Activated CD4-positive, alpha-beta T cell treated with anti-CD3 and anti-CD28 coated beads, Interleukin-2, amount 10 ng/mL, durations not matched to agents 7 days and 5 days (primary cell): ENCODE measurements around the gene CXCR5. TPM values are rescaled to one million over a fixed set of nuclear protein-coding genes. Genes with fewer than 3 reads are reported as not detected.

Source experiments
- CTCF ChIA-PET: fragments of 350-600 bp; sonication (Branson Sonifier 250); formaldehyde crosslinking; loops from one replicate; lab custom pipeline; 2021; ENCODE audit warnings: antibody characterized with exemption; lab: Charles Lee
- POLR2A ChIA-PET: fragments of 350-600 bp; sonication (Branson Sonifier 250); formaldehyde crosslinking; loops from one replicate; lab custom pipeline; 2021; ENCODE audit warnings: antibody characterized with exemption; lab: Charles Lee
- DNase-seq: peaks from one replicate; pipeline ENCODE4 v3.0.0-alpha.2; 2020
- H3K27ac Mint-ChIP-seq: one replicate; pipeline ENCODE4 v1.8.0; 2021; ENCODE audit warnings: mild to moderate bottlenecking, moderate library complexity, mixed read lengths
- H3K27me3 Mint-ChIP-seq: one replicate; pipeline ENCODE4 v1.8.0; 2021; ENCODE audit warnings: mixed read lengths
- H3K36me3 Mint-ChIP-seq: one replicate; pipeline ENCODE4 v1.8.0; 2021; ENCODE audit warnings: low read depth, mixed read lengths
- H3K4me1 Mint-ChIP-seq: one replicate; pipeline ENCODE4 v1.8.0; 2021; ENCODE audit warnings: mixed read lengths
- H3K4me3 Mint-ChIP-seq: one replicate; pipeline ENCODE4 v1.8.0; 2021; ENCODE audit warnings: mild to moderate bottlenecking, moderate library complexity, mixed read lengths
- H3K9me3 Mint-ChIP-seq: one replicate; pipeline ENCODE4 v1.8.0; 2021; ENCODE audit warnings: mixed read lengths
- total RNA-seq, 2 experiments: library from RNA; stranded (reverse); gene quantifications; one replicate each; pipeline ENCODE4 v1.2.3, GENCODE V29; 2021

CXCR5 gene
- total RNA-seq, 2 experiments from 2014 or later, result 0.50 to 0.52 TPM

- Mint-ChIP-seq H3K27me3 (no peaks in the 10 kb centered on the region), H3K4me3 (no peak overlapping the region), H3K27ac (peak overlapping the region; percentile 91), H3K4me1 (peaks cover 88% of the 10 kb centered on the region), H3K36me3 (peaks cover 24% of the 10 kb centered on the region), H3K9me3 (no peaks in the 10 kb centered on the region)
- POLR2A ChIA-PET, result no interaction called here
- no peak for DNase-seq
- CTCF ChIA-PET, result interaction anchor here (0.8 to 3.3 kb wide), 2 partner anchors 10 to 13 kb away, joined by 3 to 30 read pairs; partner anchors contain the start of gene CXCR5
Observed at GRCh38 chr11:118893662-118894061, 10.0 kb downstream of the CXCR5 start.

- Mint-ChIP-seq H3K4me1 (peaks cover 87% of the 10 kb centered on the region), H3K36me3 (peaks cover 28% of the 10 kb centered on the region), H3K27ac (peak overlapping the region; percentile 91), H3K9me3 (no peaks in the 10 kb centered on the region), H3K27me3 (no peaks in the 10 kb centered on the region), H3K4me3 (peak overlapping the region; percentile 25)
- POLR2A ChIA-PET, result no interaction called here
- no peak for DNase-seq
- CTCF ChIA-PET, result interaction anchor here (0.6 to 3.3 kb wide), 9 partner anchors 11 to 293 kb away, joined by 3 to 30 read pairs (median 6); partner anchors contain the start of genes CXCR5, SLC37A4 and UPK2
Observed at GRCh38 chr11:118894192-118894591, 10.5 kb downstream of the CXCR5 start.

GRCh38 chr11:118895093-118896039, 11.7 kb downstream of the CXCR5 start:
- POLR2A ChIA-PET, result interaction anchor here (1.8 kb wide), 1 partner anchor 103 kb away, joined by 11 read pairs; the partner anchor contains the start of gene DDX6
- peak; percentile 75 for DNase-seq
- Mint-ChIP-seq H3K27ac (peak overlapping the region; percentile 88), H3K4me3 (peak overlapping the region; percentile 64), H3K36me3 (peaks cover 34% of the 10 kb centered on the region), H3K27me3 (no peaks in the 10 kb centered on the region), H3K9me3 (no peaks in the 10 kb centered on the region), H3K4me1 (peaks cover 76% of the 10 kb centered on the region)
- CTCF ChIA-PET, result interaction anchor here (1.0 to 3.3 kb wide), 17 partner anchors 10 to 205 kb away, joined by 3 to 30 read pairs (median 5); partner anchors contain the start of genes BCL9L, CXCR5, SLC37A4 and UPK2

- POLR2A ChIA-PET, result interaction anchor here (1.8 kb wide), 1 partner anchor 104 kb away, joined by 11 read pairs; the partner anchor contains the start of gene DDX6
- Mint-ChIP-seq H3K36me3 (peaks cover 40% of the 10 kb centered on the region), H3K4me3 (no peak overlapping the region)
Observed at GRCh38 chr11:118896472-118896913, 12.8 kb downstream of the CXCR5 start.

GRCh38 chr11:118896921-118897591, 13.4 kb downstream of the CXCR5 start:
- no peak for DNase-seq
- peaks cover 44% of the 10 kb centered on the region for H3K36me3 Mint-ChIP-seq
- H3K4me1 Mint-ChIP-seq, result peaks cover 60% of the 10 kb centered on the region
- POLR2A ChIA-PET, result no interaction called here
- no peaks in the 10 kb centered on the region for H3K9me3 Mint-ChIP-seq
- H3K4me3 Mint-ChIP-seq, result no peak overlapping the region
- CTCF ChIA-PET, result interaction anchor here (3.3 kb wide), 1 partner anchor 16 kb away, joined by 30 read pairs; the partner anchor contains the start of gene CXCR5
- no peaks in the 10 kb centered on the region for H3K27me3 Mint-ChIP-seq
- peak overlapping the region; percentile 88 for H3K27ac Mint-ChIP-seq

More at GRCh38 chr11:118896472-118896913, 12.8 kb downstream of the CXCR5 start:
- Mint-ChIP-seq H3K27ac (peak overlapping the region; percentile 88), H3K9me3 (no peaks in the 10 kb centered on the region), H3K4me1 (peaks cover 66% of the 10 kb centered on the region), H3K27me3 (no peaks in the 10 kb centered on the region)
- CTCF ChIA-PET, result interaction anchor here (1.8 to 3.3 kb wide), 3 partner anchors 16 to 206 kb away, joined by 7 to 30 read pairs (median 12); partner anchors contain the start of gene CXCR5
- DNase-seq, result no peak

- no peak overlapping the region for H3K4me3 Mint-ChIP-seq
- H3K4me1 Mint-ChIP-seq, result peaks cover 53% of the 10 kb centered on the region
- peaks cover 45% of the 10 kb centered on the region for H3K36me3 Mint-ChIP-seq
- no peaks in the 10 kb centered on the region for H3K9me3 Mint-ChIP-seq
- CTCF ChIA-PET, result no interaction called here
- H3K27me3 Mint-ChIP-seq, result no peaks in the 10 kb centered on the region
- POLR2A ChIA-PET, result no interaction called here
- peak overlapping the region; percentile 88 for H3K27ac Mint-ChIP-seq
- DNase-seq, result no peak
Observed at GRCh38 chr11:118897721-118898310, 14.1 kb downstream of the CXCR5 start.

- ChIA-PET POLR2A (no interaction called here), CTCF (interaction anchor here (1.4 kb wide), 1 partner anchor 10 kb away, joined by 3 read pairs; no protein-coding TSS in a partner anchor)
- DNase-seq, result no peak
- peak overlapping the region; percentile 36 for H3K27ac Mint-ChIP-seq
- H3K4me3 Mint-ChIP-seq, result no peak overlapping the region
- no peaks in the 10 kb centered on the region for H3K9me3 Mint-ChIP-seq
- H3K36me3 Mint-ChIP-seq, result peaks cover 43% of the 10 kb centered on the region
- peaks cover 44% of the 10 kb centered on the region for H3K4me1 Mint-ChIP-seq
- H3K27me3 Mint-ChIP-seq, result no peaks in the 10 kb centered on the region
Observed at GRCh38 chr11:118898400-118899295, 15.0 kb downstream of the CXCR5 start.

- Mint-ChIP-seq H3K36me3 (peaks cover 37% of the 10 kb centered on the region), H3K4me3 (no peak overlapping the region)
- CTCF ChIA-PET, result interaction anchor here (1.4 kb wide), 1 partner anchor 10 kb away, joined by 3 read pairs; no protein-coding TSS in a partner anchor
Observed at GRCh38 chr11:118899296-118899688, 15.6 kb downstream of the CXCR5 start.

GRCh38 chr11:118899706-118900360, 16.1 kb downstream of the CXCR5 start:
- H3K27me3 Mint-ChIP-seq, result no peaks in the 10 kb centered on the region
- ChIA-PET POLR2A (no interaction called here), CTCF (interaction anchor here (1.4 kb wide), 1 partner anchor 11 kb away, joined by 3 read pairs; no protein-coding TSS in a partner anchor)
- peaks cover 34% of the 10 kb centered on the region for H3K36me3 Mint-ChIP-seq
- H3K9me3 Mint-ChIP-seq, result no peaks in the 10 kb centered on the region
- no peak for DNase-seq
- H3K27ac Mint-ChIP-seq, result peak overlapping the region; percentile 9
- H3K4me1 Mint-ChIP-seq, result peaks cover 33% of the 10 kb centered on the region
- H3K4me3 Mint-ChIP-seq, result no peak overlapping the region

More at GRCh38 chr11:118899296-118899688, 15.6 kb downstream of the CXCR5 start:
- POLR2A ChIA-PET, result no interaction called here
- no peaks in the 10 kb centered on the region for H3K9me3 Mint-ChIP-seq
- no peak overlapping the region for H3K27ac Mint-ChIP-seq
- peaks cover 38% of the 10 kb centered on the region for H3K4me1 Mint-ChIP-seq
- no peaks in the 10 kb centered on the region for H3K27me3 Mint-ChIP-seq
- DNase-seq, result no peak

GRCh38 chr11:118900535-118901384, 17.1 kb downstream of the CXCR5 start:
- DNase-seq, result no peak
- ChIA-PET POLR2A (no interaction called here), CTCF (no interaction called here)
- peak overlapping the region; percentile 68 for H3K27ac Mint-ChIP-seq
- no peaks in the 10 kb centered on the region for H3K9me3 Mint-ChIP-seq
- no peak overlapping the region for H3K4me3 Mint-ChIP-seq
- no peaks in the 10 kb centered on the region for H3K27me3 Mint-ChIP-seq
- peaks cover 23% of the 10 kb centered on the region for H3K4me1 Mint-ChIP-seq
- peaks cover 36% of the 10 kb centered on the region for H3K36me3 Mint-ChIP-seq
